WTC11 (cell line): ENCODE results near the gene CAMP. TPM values are rescaled to one million over a fixed set of nuclear protein-coding genes. Genes with fewer than 3 reads are reported as not detected.
"Not testable (repeated sequence)": the region's sequence is repeated elsewhere in the genome, so short reads cannot be mapped to it uniquely, and the experiment has no call there.

Experiments used
- ATAC-seq: fragments of 200-7000 bp; cut with Tn5 transposase; 2 replicates; pipeline ENCODE4 v1.10.0; 2021; ENCODE audit warnings: mild to moderate bottlenecking, moderate library complexity
- CTCF ChIA-PET: fragments of 300-600 bp; sonication (Branson Sonifier 250); formaldehyde crosslinking; loops from one replicate; lab custom pipeline; 2021; ENCODE audit warnings: antibody characterized with exemption; lab: Charles Lee
- POLR2A ChIA-PET: fragments of 350-600 bp; sonication (Branson Sonifier 250); formaldehyde crosslinking; loops from one replicate; lab custom pipeline; 2021; ENCODE audit warnings: antibody characterized with exemption; lab: Charles Lee
- DNase-seq: peaks from one replicate; pipeline ENCODE4 v3.0.0; 2021; ENCODE audit warnings: low spot score
- H3K27ac Mint-ChIP-seq: 2 replicates; pipeline ENCODE4 v1.8.0; 2021; ENCODE audit warnings: mixed read lengths
- H3K27me3 Mint-ChIP-seq: 2 replicates; pipeline ENCODE4 v1.8.0; 2021; ENCODE audit warnings: low read depth, mild to moderate bottlenecking, moderate library complexity, mixed read lengths
- H3K36me3 Mint-ChIP-seq: 2 replicates; pipeline ENCODE4 v1.8.0; 2021; ENCODE audit warnings: mixed read lengths
- H3K4me1 Mint-ChIP-seq: 2 replicates; pipeline ENCODE4 v1.8.0; 2022; ENCODE audit warnings: mixed read lengths
- H3K4me3 Mint-ChIP-seq: 2 replicates; pipeline ENCODE4 v1.8.0; 2021; ENCODE audit warnings: mild to moderate bottlenecking, moderate library complexity, mixed read lengths
- H3K9me3 Mint-ChIP-seq: 2 replicates; pipeline ENCODE4 v1.8.0; 2021; ENCODE audit warnings: mixed read lengths
- ELF4 ChIP-seq: sonication (generic); formaldehyde crosslinking; IDR thresholded peaks from 2 replicates; pipeline ENCODE4 v1.8.1; 2022; ENCODE audit warnings: low read depth, mild to moderate bottlenecking, moderate library complexity, missing genetic modification reagents
- FOXP1 ChIP-seq: sonication (generic); formaldehyde crosslinking; IDR thresholded peaks from 2 replicates; pipeline ENCODE4 v1.8.0; 2022; ENCODE audit warnings: missing genetic modification reagents, mild to moderate bottlenecking, moderate library complexity, borderline replicate concordance
- HMGA2 ChIP-seq: fragments of 250-450 bp; sonication (Bioruptor Pico); IDR thresholded peaks from 2 replicates; pipeline ENCODE4 v1.4.0; 2021; ENCODE audit warnings: mild to moderate bottlenecking, moderate library complexity
- JUN ChIP-seq: sonication (generic); formaldehyde crosslinking; IDR thresholded peaks from 2 replicates; pipeline ENCODE4 v1.8.0; 2023; ENCODE audit warnings: mild to moderate bottlenecking, missing genetic modification reagents
- NFYB ChIP-seq: sonication (generic); formaldehyde crosslinking; conservative IDR thresholded peaks from 2 replicates; pipeline ENCODE4 v1.8.0; 2022; ENCODE audit warnings: low read depth, missing genetic modification reagents
- NR2C2 ChIP-seq: sonication (generic); formaldehyde crosslinking; IDR thresholded peaks from 2 replicates; pipeline ENCODE4 v1.8.0; 2022; ENCODE audit warnings: mild to moderate bottlenecking, missing genetic modification reagents
- NR3C1 ChIP-seq: sonication (generic); formaldehyde crosslinking; conservative IDR thresholded peaks from 2 replicates; pipeline ENCODE4 v1.8.1; 2023; ENCODE audit warnings: low read depth, mild to moderate bottlenecking, missing genetic modification reagents
- PRRX2 ChIP-seq: fragments of 250-450 bp; sonication (Bioruptor Pico); IDR thresholded peaks from 2 replicates; pipeline ENCODE4 v1.8.0; 2021; ENCODE audit warnings: mild to moderate bottlenecking
- SMAD3 ChIP-seq: sonication (generic); formaldehyde crosslinking; IDR thresholded peaks from 2 replicates; pipeline ENCODE4 v1.8.0; 2022; ENCODE audit warnings: missing genetic modification reagents, mild to moderate bottlenecking, borderline replicate concordance
- SOX15 ChIP-seq: fragments of 250-450 bp; sonication (Bioruptor Pico); IDR thresholded peaks from 2 replicates; pipeline ENCODE4 v1.9.0; 2021; ENCODE audit warnings: mild to moderate bottlenecking
- TEAD1 ChIP-seq: sonication (generic); formaldehyde crosslinking; IDR thresholded peaks from 2 replicates; pipeline ENCODE4 v1.8.0; 2022; ENCODE audit warnings: mild to moderate bottlenecking, missing genetic modification reagents
- TP53 ChIP-seq: sonication (generic); formaldehyde crosslinking; IDR thresholded peaks from 2 replicates; pipeline ENCODE4 v1.8.1; 2023; ENCODE audit warnings: mild to moderate bottlenecking, missing genetic modification reagents
- ZNF121 ChIP-seq: sonication (generic); formaldehyde crosslinking; IDR thresholded peaks from 2 replicates; pipeline ENCODE4 v1.8.0; 2023; ENCODE audit warnings: missing genetic modification reagents
- total RNA-seq: library from RNA; stranded (reverse); gene quantifications from 3 replicates; pipeline ENCODE4 v1.2.3, GENCODE V29; 2021
- TF ChIP-seq, protein P1 (sequence below): sonication (generic); formaldehyde crosslinking; IDR thresholded peaks from 2 replicates; pipeline ENCODE4 v1.8.0; 2023; ENCODE audit warnings: missing genetic modification reagents
- TF ChIP-seq, protein P2 (sequence below): sonication (generic); formaldehyde crosslinking; IDR thresholded peaks from 2 replicates; pipeline ENCODE4 v1.8.0; 2022; ENCODE audit warnings: mild to moderate bottlenecking, missing genetic modification reagents
- TF ChIP-seq, protein P3 (sequence below): fragments of 250-450 bp; sonication (Bioruptor Pico); IDR thresholded peaks from 2 replicates; pipeline ENCODE4 v1.9.0; 2021; ENCODE audit warnings: mild to moderate bottlenecking
- TF ChIP-seq, protein P4 (sequence below): sonication (generic); formaldehyde crosslinking; IDR thresholded peaks from 2 replicates; pipeline ENCODE4 v1.8.0; 2023; ENCODE audit warnings: mild to moderate bottlenecking, missing genetic modification reagents
- TF ChIP-seq, protein P5 (sequence below): fragments of 250-450 bp; sonication (Bioruptor Pico); IDR thresholded peaks from 2 replicates; pipeline ENCODE4 v1.9.0; 2021; ENCODE audit warnings: mild to moderate bottlenecking
- TF ChIP-seq, protein P6 (sequence below): sonication (generic); formaldehyde crosslinking; IDR thresholded peaks from 2 replicates; pipeline ENCODE4 v1.8.0; 2022; ENCODE audit warnings: mild to moderate bottlenecking, missing genetic modification reagents

CAMP gene
- total RNA-seq, 1 experiment from 2014 or later: not detected

DNA sequence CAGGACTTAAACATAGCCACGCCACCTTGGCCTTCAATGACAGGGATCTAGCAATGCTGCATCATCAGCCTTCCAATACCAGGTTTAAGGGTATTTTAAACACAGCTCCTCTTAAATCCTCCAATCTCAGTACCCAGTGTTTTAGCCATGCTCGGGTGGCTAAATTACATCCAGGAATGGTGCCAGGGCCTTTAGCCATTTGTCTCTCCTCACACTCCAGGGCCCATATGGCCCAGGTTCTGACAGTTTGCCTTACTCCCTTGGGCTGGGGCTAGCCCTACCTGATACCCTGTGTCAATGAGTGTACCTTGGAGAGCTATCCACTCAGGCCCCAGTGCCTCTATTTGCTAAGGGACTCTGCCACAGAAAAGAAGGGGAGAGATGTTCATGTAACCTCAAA lies 47.0 kb downstream of the CAMP start (continued):
- TF ChIP-seq, protein P1, sequence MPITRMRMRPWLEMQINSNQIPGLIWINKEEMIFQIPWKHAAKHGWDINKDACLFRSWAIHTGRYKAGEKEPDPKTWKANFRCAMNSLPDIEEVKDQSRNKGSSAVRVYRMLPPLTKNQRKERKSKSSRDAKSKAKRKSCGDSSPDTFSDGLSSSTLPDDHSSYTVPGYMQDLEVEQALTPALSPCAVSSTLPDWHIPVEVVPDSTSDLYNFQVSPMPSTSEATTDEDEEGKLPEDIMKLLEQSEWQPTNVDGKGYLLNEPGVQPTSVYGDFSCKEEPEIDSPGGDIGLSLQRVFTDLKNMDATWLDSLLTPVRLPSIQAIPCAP (CRISPR knock-in tag): no peak
- no peak for TF ChIP-seq ELF4
- TF ChIP-seq ZNF121: no peak
- no peak for TF ChIP-seq JUN (CRISPR knock-in tag)
- TF ChIP-seq HMGA2 (CRISPR knock-in tag): no peak
- TF ChIP-seq, protein P2, sequence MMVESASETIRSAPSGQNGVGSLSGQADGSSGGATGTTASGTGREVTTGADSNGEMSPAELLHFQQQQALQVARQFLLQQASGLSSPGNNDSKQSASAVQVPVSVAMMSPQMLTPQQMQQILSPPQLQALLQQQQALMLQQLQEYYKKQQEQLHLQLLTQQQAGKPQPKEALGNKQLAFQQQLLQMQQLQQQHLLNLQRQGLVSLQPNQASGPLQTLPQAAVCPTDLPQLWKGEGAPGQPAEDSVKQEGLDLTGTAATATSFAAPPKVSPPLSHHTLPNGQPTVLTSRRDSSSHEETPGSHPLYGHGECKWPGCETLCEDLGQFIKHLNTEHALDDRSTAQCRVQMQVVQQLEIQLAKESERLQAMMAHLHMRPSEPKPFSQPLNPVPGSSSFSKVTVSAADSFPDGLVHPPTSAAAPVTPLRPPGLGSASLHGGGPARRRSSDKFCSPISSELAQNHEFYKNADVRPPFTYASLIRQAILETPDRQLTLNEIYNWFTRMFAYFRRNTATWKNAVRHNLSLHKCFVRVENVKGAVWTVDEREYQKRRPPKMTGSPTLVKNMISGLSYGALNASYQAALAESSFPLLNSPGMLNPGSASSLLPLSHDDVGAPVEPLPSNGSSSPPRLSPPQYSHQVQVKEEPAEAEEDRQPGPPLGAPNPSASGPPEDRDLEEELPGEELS (CRISPR knock-in tag): no peak
- no peak for TF ChIP-seq NR2C2 (CRISPR knock-in tag)
- TF ChIP-seq TP53: no peak
- TF ChIP-seq, all 79 proteins: peak for 0

DNA sequence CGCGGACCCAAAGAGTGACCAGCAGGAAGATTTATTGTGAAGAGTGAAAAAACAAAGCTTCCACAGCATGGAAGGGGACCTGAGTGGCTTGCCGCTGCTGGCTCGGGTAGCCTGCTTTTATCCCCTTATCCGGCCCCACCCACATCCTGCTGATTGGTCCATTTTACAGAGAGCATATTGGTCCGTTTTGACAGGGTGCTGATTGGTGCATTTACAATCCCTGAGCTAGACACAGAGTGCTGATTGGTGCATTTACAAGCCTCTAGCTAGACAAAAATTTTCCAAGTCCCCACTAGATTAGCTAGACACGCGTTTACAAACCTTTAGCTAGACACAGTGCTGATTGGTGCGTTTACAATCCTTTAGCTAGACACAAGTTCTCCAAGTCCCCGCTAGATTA lies 47.9 kb downstream of the CAMP start:
- Mint-ChIP-seq H3K36me3 (peaks cover 69% of the 10 kb centered on the region), H3K4me1 (peaks cover 17% of the 10 kb centered on the region), H3K9me3 (peaks cover 42% of the 10 kb centered on the region)
- H3K27ac Mint-ChIP-seq, ATAC-seq, DNase-seq, POLR2A ChIA-PET, H3K4me3 Mint-ChIP-seq, H3K27me3 Mint-ChIP-seq: not testable (repeated sequence)
- TF ChIP-seq NFYB (CRISPR knock-in tag): peak; percentile 41; the same call in 1 of the 2 replicates
- CTCF ChIA-PET: interaction anchor here (1.4 to 7.9 kb wide), 2 partner anchors 77 to 165 kb away, joined by 5 to 91 read pairs; no protein-coding TSS in a partner anchor

DNA sequence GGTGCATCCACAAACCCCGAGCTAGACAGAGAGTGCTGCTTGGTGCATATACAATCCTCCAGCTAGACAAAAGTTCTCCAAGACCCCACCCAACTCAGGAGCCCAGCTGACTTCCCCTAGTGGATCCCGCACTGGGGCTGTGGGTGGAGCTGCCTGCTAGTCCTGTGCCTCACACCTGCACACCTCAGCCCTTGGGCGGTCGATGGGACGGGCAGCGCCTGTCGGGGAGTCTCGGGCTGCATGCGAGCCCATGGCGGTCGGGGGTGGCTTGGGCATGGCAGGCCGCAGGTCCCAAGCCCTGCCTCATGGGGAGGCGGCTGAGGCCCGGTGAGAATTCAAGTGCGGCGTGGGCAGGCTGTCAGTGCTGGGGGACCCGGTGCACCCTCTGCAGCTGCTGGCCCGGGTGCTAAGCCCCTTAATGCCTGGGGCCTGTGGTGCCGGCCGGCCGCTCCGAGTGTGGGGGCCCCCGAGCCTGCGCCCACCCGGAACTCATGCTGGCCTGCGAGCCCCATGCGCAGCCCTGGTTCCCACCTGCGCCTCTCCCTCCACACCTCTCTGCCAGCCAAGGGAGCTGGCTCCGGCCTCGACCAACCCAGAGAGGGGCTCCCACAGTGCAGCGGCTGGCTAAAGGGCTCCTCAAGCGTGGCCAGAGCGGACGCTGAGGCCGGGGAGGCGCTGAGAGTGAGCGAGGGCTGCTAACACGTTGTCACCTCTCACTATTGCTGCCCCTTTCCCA lies 48.6 kb downstream of the CAMP start:
- Mint-ChIP-seq H3K4me1 (peaks cover 24% of the 10 kb centered on the region), H3K4me3 (no peak overlapping the region), H3K27ac (no peak overlapping the region), H3K27me3 (no peaks in the 10 kb centered on the region), H3K9me3 (peaks cover 42% of the 10 kb centered on the region), H3K36me3 (peaks cover 68% of the 10 kb centered on the region)
- ChIA-PET CTCF (interaction anchor here (1.4 to 7.9 kb wide), 3 partner anchors 77 to 164 kb away, joined by 5 to 91 read pairs (median 29); no protein-coding TSS in a partner anchor), POLR2A (no interaction called here)
- ATAC-seq: no peak
- no peak for DNase-seq
- TF ChIP-seq PRRX2 (CRISPR knock-in tag) (no peak), FOXP1 (CRISPR knock-in tag) (no peak), ELF4 (no peak), TP53 (no peak), TEAD1 (no peak), SOX15 (CRISPR knock-in tag) (no peak), SMAD3 (CRISPR knock-in tag) (no peak), NR3C1 (no peak)
- TF ChIP-seq, protein P3, sequence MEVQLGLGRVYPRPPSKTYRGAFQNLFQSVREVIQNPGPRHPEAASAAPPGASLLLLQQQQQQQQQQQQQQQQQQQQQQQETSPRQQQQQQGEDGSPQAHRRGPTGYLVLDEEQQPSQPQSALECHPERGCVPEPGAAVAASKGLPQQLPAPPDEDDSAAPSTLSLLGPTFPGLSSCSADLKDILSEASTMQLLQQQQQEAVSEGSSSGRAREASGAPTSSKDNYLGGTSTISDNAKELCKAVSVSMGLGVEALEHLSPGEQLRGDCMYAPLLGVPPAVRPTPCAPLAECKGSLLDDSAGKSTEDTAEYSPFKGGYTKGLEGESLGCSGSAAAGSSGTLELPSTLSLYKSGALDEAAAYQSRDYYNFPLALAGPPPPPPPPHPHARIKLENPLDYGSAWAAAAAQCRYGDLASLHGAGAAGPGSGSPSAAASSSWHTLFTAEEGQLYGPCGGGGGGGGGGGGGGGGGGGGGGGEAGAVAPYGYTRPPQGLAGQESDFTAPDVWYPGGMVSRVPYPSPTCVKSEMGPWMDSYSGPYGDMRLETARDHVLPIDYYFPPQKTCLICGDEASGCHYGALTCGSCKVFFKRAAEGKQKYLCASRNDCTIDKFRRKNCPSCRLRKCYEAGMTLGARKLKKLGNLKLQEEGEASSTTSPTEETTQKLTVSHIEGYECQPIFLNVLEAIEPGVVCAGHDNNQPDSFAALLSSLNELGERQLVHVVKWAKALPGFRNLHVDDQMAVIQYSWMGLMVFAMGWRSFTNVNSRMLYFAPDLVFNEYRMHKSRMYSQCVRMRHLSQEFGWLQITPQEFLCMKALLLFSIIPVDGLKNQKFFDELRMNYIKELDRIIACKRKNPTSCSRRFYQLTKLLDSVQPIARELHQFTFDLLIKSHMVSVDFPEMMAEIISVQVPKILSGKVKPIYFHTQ (CRISPR knock-in tag): no peak
- TF ChIP-seq, protein P4, sequence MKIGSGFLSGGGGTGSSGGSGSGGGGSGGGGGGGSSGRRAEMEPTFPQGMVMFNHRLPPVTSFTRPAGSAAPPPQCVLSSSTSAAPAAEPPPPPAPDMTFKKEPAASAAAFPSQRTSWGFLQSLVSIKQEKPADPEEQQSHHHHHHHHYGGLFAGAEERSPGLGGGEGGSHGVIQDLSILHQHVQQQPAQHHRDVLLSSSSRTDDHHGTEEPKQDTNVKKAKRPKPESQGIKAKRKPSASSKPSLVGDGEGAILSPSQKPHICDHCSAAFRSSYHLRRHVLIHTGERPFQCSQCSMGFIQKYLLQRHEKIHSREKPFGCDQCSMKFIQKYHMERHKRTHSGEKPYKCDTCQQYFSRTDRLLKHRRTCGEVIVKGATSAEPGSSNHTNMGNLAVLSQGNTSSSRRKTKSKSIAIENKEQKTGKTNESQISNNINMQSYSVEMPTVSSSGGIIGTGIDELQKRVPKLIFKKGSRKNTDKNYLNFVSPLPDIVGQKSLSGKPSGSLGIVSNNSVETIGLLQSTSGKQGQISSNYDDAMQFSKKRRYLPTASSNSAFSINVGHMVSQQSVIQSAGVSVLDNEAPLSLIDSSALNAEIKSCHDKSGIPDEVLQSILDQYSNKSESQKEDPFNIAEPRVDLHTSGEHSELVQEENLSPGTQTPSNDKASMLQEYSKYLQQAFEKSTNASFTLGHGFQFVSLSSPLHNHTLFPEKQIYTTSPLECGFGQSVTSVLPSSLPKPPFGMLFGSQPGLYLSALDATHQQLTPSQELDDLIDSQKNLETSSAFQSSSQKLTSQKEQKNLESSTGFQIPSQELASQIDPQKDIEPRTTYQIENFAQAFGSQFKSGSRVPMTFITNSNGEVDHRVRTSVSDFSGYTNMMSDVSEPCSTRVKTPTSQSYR (CRISPR knock-in tag): no peak
- TF ChIP-seq, protein P5, sequence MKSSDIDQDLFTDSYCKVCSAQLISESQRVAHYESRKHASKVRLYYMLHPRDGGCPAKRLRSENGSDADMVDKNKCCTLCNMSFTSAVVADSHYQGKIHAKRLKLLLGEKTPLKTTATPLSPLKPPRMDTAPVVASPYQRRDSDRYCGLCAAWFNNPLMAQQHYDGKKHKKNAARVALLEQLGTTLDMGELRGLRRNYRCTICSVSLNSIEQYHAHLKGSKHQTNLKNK: no peak
- TF ChIP-seq, protein P6, sequence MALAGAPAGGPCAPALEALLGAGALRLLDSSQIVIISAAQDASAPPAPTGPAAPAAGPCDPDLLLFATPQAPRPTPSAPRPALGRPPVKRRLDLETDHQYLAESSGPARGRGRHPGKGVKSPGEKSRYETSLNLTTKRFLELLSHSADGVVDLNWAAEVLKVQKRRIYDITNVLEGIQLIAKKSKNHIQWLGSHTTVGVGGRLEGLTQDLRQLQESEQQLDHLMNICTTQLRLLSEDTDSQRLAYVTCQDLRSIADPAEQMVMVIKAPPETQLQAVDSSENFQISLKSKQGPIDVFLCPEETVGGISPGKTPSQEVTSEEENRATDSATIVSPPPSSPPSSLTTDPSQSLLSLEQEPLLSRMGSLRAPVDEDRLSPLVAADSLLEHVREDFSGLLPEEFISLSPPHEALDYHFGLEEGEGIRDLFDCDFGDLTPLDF (CRISPR knock-in tag): no peak
- TF ChIP-seq, protein P2 (CRISPR knock-in tag): no peak
